Measurements from ENCODE around the gene NUP210L. TPM values are rescaled to one million over a fixed set of nuclear protein-coding genes. Genes with fewer than 3 reads are reported as not detected.

Gene NUP210L
- total RNA-seq, 4 donors from 2014 or later: 0.23 TPM; not detected in 3

DNA sequence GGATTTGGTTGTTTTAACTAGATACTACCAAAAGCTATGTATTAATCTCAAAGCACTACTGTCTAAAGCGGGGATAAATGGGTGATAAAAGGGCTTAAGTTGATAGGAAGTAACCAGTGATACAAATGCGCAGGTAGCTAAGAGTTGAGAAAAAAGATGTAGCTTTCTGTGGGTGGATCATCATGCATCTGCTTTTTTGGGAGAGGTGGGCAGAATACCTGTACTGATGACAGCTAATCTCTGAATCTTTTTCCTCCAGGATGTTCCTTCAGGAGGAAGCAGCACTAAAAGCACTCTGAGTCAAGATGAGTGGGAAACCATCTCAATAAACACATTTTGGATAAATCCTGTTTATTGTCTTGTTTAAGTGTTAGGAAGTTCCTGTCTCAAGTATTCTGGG is 163.1 kb downstream of the NUP210L start:
- TF ChIP-seq, protein P1, sequence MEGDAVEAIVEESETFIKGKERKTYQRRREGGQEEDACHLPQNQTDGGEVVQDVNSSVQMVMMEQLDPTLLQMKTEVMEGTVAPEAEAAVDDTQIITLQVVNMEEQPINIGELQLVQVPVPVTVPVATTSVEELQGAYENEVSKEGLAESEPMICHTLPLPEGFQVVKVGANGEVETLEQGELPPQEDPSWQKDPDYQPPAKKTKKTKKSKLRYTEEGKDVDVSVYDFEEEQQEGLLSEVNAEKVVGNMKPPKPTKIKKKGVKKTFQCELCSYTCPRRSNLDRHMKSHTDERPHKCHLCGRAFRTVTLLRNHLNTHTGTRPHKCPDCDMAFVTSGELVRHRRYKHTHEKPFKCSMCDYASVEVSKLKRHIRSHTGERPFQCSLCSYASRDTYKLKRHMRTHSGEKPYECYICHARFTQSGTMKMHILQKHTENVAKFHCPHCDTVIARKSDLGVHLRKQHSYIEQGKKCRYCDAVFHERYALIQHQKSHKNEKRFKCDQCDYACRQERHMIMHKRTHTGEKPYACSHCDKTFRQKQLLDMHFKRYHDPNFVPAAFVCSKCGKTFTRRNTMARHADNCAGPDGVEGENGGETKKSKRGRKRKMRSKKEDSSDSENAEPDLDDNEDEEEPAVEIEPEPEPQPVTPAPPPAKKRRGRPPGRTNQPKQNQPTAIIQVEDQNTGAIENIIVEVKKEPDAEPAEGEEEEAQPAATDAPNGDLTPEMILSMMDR (IDR thresholded peaks at IDR 0.05): no peak
- TF ChIP-seq POLR2A (IDR thresholded peaks at IDR 0.05): no peak
- intact Hi-C loops (cut with DNase I; ENCODE audit: low total_unique reads): no loop called here
- H3K4me3 ChIP-seq (ENCODE audit: low read depth, poor library complexity, severe bottlenecking): no peak overlapping the region
- 88% methylated on average over 2 of the region's 2 CpGs for WGBS, 2 donors
- DNase-seq (ENCODE audit: low spot score in 2 of 2): no peak

DNA sequence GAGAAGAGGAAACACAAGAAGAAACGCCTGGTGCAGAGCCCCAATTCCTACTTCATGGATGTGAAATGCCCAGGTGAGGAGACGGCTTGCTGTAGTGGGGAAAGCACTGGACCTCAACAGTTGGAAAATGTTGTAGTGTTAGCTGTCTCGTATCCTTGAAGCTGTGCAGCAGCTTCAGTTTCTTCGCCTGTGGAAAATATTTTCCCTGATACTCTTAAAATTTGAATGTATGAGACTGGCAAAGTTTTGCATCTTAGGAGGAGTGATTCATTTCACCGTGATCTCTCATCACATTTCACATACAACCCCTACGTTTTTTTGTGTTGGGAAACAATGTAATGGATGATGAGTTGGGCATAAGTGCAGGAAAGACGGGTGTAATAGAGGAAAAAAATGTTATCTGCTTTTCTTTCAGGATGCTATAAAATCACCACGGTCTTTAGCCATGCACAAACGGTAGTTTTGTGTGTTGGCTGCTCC is 163.7 kb downstream of the NUP210L start:
- intact Hi-C loops (cut with DNase I; ENCODE audit: low total_unique reads): no loop called here
- H3K4me3 ChIP-seq (ENCODE audit: low read depth, poor library complexity, severe bottlenecking): peak overlapping the region; percentile 99
- DNase-seq (ENCODE audit: low spot score in 2 of 2): no peak
- WGBS, 2 donors: 7% methylated on average over 9 of the region's 9 CpGs
- no peak for TF ChIP-seq POLR2A (IDR thresholded peaks at IDR 0.05)
- TF ChIP-seq, protein P1 (IDR thresholded peaks at IDR 0.05): no peak

DNA sequence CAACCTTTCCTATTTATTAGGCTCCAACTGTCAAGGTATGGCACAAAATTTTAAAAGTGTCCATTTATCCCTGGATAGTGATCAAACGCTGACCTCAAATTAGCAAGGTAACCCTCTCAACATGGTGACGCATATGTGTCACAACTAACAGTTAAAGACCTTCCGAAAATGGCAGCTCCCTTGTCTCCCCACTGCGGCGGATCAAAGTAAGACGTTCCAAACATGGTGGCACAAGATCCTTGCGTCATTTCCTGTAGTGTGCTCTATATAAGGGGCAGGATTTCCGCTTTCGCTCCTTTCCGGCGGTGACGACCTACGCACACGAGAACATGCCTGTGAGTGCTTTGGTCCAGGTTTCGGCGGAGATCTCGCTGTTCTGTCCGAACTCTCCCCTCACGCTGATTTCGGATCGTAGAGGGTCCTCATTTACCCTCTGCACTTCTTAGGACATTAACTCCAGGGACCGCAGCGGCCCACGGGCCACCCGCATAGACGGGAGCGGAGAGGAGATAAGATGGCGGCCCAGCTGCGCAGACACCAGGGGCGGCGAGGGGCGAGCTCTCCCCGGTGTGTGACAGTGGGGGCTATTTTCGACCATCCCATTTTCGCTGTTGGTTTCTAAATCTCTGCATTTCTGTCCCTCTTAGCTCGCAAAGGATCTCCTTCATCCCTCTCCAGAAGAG is 164.3 kb downstream of the NUP210L start, which contains the start of gene RPS27:
Gene RPS27 (plus strand): TSS at position 295 of the 683 bp plus-strand sequence. CDS start 35 bp downstream, at position 330.
- DNase-seq (ENCODE audit: low spot score in 2 of 2): peak; percentile 96
- intact Hi-C loops (cut with DNase I; ENCODE audit: low total_unique reads): no loop called here
- TF ChIP-seq, protein P1 (IDR thresholded peaks at IDR 0.05): no peak
- peak in 1 of 2 donors; percentile 96 for TF ChIP-seq POLR2A (IDR thresholded peaks at IDR 0.05)
- 0% methylated on average over 36 of the region's 36 CpGs for WGBS, 2 donors
- peak within 1 kb of the TSS; percentile 99 for H3K4me3 ChIP-seq (ENCODE audit: low read depth, poor library complexity, severe bottlenecking)

DNA sequence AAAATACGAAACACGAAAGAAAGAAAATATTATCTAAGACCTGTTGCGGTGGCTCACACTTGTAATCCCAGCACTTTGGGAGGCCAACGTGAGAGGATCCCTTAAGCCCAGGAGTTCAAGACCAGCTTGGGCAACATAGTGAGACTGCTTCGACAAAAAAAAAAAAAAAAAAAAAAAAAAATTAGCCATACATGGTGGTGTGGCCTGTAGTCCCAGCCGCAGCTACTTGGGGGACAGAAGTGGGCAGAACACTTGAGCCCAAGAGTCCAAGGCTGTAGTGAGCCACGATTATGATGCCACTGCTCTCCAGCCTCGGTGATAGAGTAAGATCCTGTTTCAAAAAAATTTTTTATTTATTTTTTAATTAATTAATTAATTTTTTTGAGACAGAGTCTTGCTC is 167.3 kb downstream of the NUP210L start:
- WGBS, 2 donors: 92 to 93% methylated on average over 8 of the region's 8 CpGs
- intact Hi-C loops (cut with DNase I; ENCODE audit: low total_unique reads): loop anchor here (2.0 to 10.0 kb wide), 3 partner anchors 41 to 473 kb away; partner anchors contain the start of gene DENND4B
- TF ChIP-seq, protein P1 (IDR thresholded peaks at IDR 0.05): no peak
- TF ChIP-seq POLR2A (IDR thresholded peaks at IDR 0.05): no peak
- H3K4me3 ChIP-seq (ENCODE audit: low read depth, poor library complexity, severe bottlenecking): no peak overlapping the region
- DNase-seq (ENCODE audit: low spot score in 2 of 2): no peak

DNA sequence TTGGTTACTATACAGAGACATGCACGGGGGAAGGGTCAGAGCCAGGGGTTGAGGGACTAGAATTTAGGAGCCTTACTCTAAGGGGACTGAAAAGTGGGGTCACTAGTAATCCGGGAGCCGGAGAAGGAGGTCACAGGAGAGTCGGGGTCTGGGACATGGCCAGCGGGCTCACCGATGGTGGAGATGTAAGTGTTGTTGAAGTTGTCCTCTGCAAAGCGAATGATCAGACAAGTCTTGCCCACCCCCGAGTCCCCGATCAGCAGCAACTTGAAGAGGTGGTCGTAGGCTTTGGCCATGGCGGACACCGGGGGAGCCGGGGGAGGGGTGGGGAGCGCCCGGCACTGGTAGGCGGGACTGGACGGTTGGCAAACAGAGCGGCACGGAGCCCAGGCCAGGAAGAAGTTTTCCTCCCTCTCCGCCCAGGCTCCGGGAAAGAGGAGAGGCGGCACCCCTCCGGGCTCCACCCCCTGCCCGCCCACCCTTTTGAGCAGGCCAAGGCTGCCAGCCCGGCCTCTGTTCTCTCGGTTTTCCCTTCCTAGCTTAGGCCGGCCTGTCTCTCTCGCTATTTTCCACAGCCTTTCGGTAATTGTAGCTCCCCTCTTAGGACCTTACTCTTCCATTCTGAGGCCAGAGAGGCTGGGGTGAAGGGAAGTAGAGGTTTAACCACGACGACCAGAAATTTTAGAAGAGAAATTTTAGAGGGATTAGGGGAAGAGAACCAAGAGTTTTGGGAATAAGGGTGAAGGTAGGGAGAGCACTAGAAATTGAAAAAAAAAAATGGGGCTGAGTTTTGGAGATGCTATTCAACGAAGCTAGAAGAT is 168.7 kb downstream of the NUP210L start, which contains the start of gene RAB13:
Gene RAB13 (minus strand): TSS at position 399 of the 821 bp plus-strand sequence. CDS start 103 bp downstream, at position 296.
- intact Hi-C loops (cut with DNase I; ENCODE audit: low total_unique reads): loop anchor here (2.0 to 10.0 kb wide), 3 partner anchors 39 to 471 kb away; partner anchors contain the start of gene DENND4B
- WGBS, 2 donors: 2 to 4% methylated on average over 29 to 32 of the region's 32 CpGs
- DNase-seq (ENCODE audit: low spot score in 2 of 2): peak; percentile 84 to 97
- peak within 1 kb of the TSS; percentile 40 for H3K4me3 ChIP-seq (ENCODE audit: low read depth, poor library complexity, severe bottlenecking)
- TF ChIP-seq, protein P1 (IDR thresholded peaks at IDR 0.05): peak in 1 of 3 donors; percentile 11
- no peak for TF ChIP-seq POLR2A (IDR thresholded peaks at IDR 0.05)

Measured in lower leg skin (tissue), 4 donors.